Activated T-cell treated with anti-CD3 and anti-CD28 coated beads, Interleukin-2, amount 50 U/mL, for 24 hours (primary cell): ENCODE data around the gene DCAKD.

ENCODE experiments used
- DNase-seq: peaks from one replicate; pipeline ENCODE4 v3.0.0-alpha.2; 2020
- H3K27ac Mint-ChIP-seq: 2 replicates; pipeline ENCODE4 v1.8.0; 2020; ENCODE audit warnings: mild to moderate bottlenecking, mixed read lengths
- H3K27me3 Mint-ChIP-seq: 2 replicates; pipeline ENCODE4 v1.8.0; 2020; ENCODE audit warnings: mixed read lengths
- H3K36me3 Mint-ChIP-seq: 2 replicates; pipeline ENCODE4 v1.8.0; 2020; ENCODE audit warnings: low read depth, mixed read lengths
- H3K4me1 Mint-ChIP-seq: 2 replicates; pipeline ENCODE4 v1.8.0; 2020; ENCODE audit warnings: low read depth, mixed read lengths
- H3K4me3 Mint-ChIP-seq: 2 replicates; pipeline ENCODE4 v1.8.0; 2020; ENCODE audit warnings: mild to moderate bottlenecking, moderate library complexity, mixed read lengths
- H3K9me3 Mint-ChIP-seq: 2 replicates; pipeline ENCODE4 v1.8.0; 2020; ENCODE audit warnings: mixed read lengths

Gene DCAKD

DNA sequence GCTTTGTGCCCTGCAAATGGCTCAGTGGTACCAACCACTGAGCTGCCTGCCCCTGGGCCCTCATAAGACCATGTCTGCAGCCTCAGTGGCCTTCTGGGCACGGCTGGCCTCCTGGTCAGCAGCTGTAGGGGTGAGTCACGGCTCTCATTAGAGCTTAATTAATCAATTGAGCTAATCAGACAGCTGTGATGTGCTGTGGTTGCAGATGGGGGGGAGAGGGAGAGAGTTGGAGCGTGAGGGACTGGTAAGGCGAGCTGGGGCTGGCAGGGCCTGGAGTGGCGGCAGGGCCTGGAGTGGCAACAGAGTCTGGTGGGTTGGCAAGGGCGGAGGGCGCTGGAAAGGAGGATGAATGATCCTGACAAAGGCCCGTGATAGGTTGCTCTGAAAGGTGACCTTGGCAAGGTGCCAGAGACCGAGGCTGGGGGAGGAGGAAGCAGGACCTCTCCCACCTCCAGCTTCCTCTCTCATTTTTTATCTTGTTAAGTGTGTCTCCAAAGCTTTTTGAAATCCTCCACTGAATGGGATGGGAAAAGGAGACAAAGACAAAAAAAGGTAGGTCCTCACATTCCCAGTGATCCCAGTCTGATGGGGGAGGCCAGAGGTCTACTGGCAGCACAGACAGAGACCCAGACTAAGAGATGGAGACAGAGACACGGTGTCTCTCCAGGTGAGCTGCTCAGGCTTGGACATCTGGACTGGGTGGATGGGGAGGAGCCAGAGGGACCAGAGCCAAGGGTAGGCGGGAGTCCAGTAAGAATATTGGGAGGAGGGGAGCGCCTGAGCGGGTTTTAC, 41.6 kb downstream of the DCAKD start:
- H3K27ac Mint-ChIP-seq = no peak overlapping the region
- H3K9me3 Mint-ChIP-seq = no peaks in the 10 kb centered on the region
- no peak for DNase-seq
- H3K4me3 Mint-ChIP-seq = no peak overlapping the region
- H3K27me3 Mint-ChIP-seq = peaks cover 20% of the 10 kb centered on the region
- H3K36me3 Mint-ChIP-seq = no peaks in the 10 kb centered on the region
- H3K4me1 Mint-ChIP-seq = no peaks in the 10 kb centered on the region

DNA sequence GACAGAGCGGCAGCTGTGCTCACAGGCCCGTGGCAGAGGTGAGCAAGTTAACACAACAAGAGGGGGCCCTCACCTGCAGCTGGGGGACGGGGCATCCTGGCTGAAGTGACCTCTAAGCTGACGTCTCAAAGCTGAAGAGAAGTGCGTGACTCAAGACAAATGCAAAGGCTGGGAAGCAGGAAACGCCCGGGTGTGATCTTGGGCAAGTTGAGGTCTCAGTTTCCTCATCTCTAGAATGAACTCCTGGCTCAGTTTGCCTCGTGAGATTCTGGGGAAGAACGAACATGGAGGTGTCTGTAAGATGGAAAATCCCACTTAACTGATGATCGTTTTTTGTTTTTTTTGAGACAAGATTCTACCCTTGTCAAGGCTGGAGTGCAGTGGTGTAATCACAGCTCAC, 43.2 kb downstream of the DCAKD start:
- Mint-ChIP-seq H3K9me3 (no peaks in the 10 kb centered on the region), H3K27ac (no peak overlapping the region), H3K27me3 (peaks cover 25% of the 10 kb centered on the region), H3K4me3 (no peak overlapping the region), H3K36me3 (no peaks in the 10 kb centered on the region), H3K4me1 (no peaks in the 10 kb centered on the region)
- DNase-seq = no peak

DNA sequence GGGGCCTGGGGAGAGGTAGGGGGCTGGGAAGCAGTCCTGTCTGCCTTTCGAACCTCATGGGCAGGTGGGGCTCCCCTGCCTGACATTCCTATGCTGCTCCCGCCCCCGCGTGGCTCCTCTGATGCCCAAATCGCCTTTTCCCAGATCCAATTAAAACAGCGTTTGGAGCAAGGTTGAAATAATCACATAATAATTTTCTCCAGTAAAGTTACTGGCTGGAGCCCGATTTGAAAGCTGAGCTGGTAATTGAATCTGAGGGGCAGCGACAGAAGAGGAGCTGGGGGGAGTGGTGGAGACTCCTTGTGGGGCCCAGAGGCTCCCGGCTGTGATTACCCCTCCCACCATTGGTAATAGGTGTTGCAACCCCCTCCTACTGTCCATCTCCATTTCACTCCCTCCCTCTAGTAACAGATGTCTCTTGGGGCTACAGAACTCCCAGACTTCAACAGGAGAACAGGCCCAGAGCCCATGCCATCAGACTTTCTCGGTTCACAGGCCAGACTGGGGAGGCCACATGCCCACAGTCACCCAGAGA, 44.4 kb downstream of the DCAKD start:
- Mint-ChIP-seq H3K27ac (no peak overlapping the region), H3K4me3 (no peak overlapping the region), H3K4me1 (no peaks in the 10 kb centered on the region), H3K9me3 (no peaks in the 10 kb centered on the region), H3K36me3 (no peaks in the 10 kb centered on the region), H3K27me3 (peaks cover 25% of the 10 kb centered on the region)
- DNase-seq = no peak

DNA sequence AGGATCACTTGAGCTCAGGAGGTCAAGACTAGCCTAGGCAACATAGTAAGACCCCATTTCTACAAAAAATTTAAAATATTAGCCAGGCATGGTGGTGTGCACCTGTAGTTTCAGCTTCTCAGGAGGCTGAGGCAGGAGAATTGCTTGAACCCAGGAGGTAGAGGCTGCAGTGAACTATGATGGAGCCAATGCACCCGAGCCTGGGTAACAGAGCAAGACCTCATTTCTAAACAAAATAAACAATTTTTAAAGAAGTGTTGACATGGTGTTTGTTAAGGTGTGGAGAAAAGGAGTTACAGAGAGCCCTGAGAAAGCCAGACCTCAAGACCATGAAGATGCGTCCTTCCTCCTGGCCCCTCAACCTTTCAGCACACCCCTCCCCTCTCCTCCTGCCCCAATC, 45.7 kb downstream of the DCAKD start:
- Mint-ChIP-seq H3K27ac (no peak overlapping the region), H3K36me3 (no peaks in the 10 kb centered on the region), H3K9me3 (no peaks in the 10 kb centered on the region), H3K4me3 (no peak overlapping the region), H3K4me1 (no peaks in the 10 kb centered on the region), H3K27me3 (peaks cover 25% of the 10 kb centered on the region)
- no peak for DNase-seq

DNA sequence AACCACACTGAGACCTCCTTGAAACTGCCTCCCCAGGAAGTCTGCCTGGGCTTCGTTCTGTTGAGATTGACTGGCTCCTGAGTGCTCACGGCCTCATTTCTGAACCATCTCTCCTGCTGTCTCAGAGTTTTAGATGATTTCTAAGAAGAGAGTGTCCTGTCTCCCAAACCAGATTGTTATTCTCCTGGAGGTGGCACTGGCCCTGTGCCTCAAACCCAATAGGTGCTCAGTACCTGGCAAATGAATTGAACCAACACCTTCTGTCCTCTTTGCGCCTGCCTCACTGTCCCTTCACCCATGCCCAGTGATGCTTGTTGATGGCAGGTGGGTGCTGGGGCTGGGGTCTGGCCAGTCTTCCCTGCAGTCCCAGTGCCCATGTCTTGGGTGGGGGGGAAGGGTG, 47.0 kb downstream of the DCAKD start:
- no peak for DNase-seq
- H3K4me3 Mint-ChIP-seq = no peak overlapping the region
- H3K27ac Mint-ChIP-seq = no peak overlapping the region
- H3K27me3 Mint-ChIP-seq = peaks cover 19% of the 10 kb centered on the region
- H3K36me3 Mint-ChIP-seq = no peaks in the 10 kb centered on the region
- H3K9me3 Mint-ChIP-seq = peaks cover 5% of the 10 kb centered on the region
- no peaks in the 10 kb centered on the region for H3K4me1 Mint-ChIP-seq

DNA sequence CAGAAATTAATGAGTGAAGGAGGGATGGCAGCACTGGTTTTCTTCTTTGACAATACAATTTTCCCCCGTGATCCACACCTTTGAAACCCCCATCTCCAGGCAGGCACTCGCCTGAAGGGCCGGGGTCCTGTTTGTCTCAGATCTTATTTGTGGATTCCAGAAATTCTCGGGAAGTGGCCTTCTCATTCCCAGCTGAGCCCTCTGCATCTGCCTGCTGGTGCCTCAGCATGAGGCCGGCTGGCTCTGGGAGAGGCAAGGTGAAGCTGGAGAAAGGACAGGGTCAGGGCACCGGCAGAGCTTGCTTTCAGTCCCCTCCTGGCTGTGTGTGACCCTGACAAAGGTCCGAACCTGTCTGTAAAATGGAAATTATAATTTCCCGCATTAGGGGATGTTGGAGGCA, 47.6 kb downstream of the DCAKD start:
- no peaks in the 10 kb centered on the region for H3K4me1 Mint-ChIP-seq
- H3K27ac Mint-ChIP-seq = no peak overlapping the region

DNA sequence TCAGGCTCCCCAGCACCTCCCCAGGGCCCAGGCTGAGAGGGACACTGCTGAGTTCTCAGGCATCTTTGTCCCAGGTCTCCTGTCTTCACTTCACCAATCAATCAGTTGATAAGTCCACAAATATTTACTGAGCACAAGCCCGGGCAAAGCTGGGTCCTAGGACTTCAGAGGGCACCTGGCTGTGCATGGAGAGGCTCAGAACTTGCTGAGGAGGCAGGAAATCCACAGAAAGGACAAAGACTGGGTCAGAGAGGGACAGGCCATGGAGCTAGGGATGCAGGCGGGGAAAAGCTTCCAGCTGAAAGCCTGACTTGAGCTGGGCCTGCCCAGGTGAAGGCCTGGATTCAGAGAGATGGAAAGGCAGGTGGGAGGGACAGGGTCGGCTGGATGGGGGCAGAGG, 50.1 kb downstream of the DCAKD start:
- Mint-ChIP-seq H3K9me3 (peaks cover 10% of the 10 kb centered on the region), H3K36me3 (no peaks in the 10 kb centered on the region)

More for the DNA sequence above, 47.6 kb downstream of the DCAKD start:
- DNase-seq = no peak
- Mint-ChIP-seq H3K4me3 (no peak overlapping the region), H3K27me3 (peaks cover 19% of the 10 kb centered on the region), H3K9me3 (peaks cover 10% of the 10 kb centered on the region), H3K36me3 (no peaks in the 10 kb centered on the region)

DNA sequence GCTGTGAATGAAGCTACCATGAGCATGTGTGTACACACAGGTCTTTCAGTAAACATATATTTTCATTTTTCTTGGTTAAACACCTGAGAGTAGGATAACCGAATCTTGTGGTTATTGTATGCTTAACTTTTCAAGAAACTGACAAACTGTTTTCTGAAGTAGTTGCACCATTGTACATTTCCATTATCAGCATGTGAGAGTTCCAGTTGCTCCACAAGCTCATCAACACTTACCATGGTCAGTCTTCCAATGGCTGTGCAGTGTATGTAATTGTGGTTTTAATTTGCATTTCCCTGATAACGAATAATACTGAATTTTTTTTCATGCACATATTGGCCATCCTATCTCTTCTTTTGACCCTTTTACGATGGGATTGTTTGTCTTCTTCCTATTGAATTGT, 52.0 kb downstream of the DCAKD start:
- Mint-ChIP-seq H3K4me1 (no peaks in the 10 kb centered on the region), H3K9me3 (peaks cover 10% of the 10 kb centered on the region), H3K36me3 (no peaks in the 10 kb centered on the region), H3K4me3 (no peak overlapping the region), H3K27ac (no peak overlapping the region), H3K27me3 (peaks cover 18% of the 10 kb centered on the region)
- no peak for DNase-seq

More for the DNA sequence above, 50.1 kb downstream of the DCAKD start:
- peaks cover 14% of the 10 kb centered on the region for H3K27me3 Mint-ChIP-seq
- H3K4me1 Mint-ChIP-seq = no peaks in the 10 kb centered on the region
- no peak overlapping the region for H3K27ac Mint-ChIP-seq
- H3K4me3 Mint-ChIP-seq = no peak overlapping the region
- no peak for DNase-seq

DNA sequence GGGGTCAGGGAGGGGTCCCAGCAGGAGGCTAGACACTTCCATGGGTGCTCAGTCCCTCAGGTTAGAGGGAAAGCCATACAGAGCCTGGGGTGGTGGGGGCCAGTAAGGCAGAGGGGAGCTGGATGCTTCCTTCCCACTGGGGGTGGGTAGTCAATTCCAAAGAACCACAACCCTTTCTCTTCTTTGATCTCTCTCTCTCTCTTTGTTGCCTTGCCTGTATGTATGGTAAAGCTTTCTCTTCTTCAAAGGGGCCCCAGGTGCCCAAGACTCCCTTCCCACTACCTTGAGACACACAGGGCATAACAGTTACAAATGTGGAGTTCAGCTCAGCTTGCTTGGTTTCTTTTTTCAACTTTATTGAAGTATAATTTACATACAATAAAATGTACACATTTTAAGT, 52.8 kb downstream of the DCAKD start:
- Mint-ChIP-seq H3K36me3 (no peaks in the 10 kb centered on the region), H3K27me3 (peaks cover 14% of the 10 kb centered on the region), H3K9me3 (peaks cover 10% of the 10 kb centered on the region), H3K4me1 (no peaks in the 10 kb centered on the region), H3K4me3 (no peak overlapping the region), H3K27ac (no peak overlapping the region)
- no peak for DNase-seq

DNA sequence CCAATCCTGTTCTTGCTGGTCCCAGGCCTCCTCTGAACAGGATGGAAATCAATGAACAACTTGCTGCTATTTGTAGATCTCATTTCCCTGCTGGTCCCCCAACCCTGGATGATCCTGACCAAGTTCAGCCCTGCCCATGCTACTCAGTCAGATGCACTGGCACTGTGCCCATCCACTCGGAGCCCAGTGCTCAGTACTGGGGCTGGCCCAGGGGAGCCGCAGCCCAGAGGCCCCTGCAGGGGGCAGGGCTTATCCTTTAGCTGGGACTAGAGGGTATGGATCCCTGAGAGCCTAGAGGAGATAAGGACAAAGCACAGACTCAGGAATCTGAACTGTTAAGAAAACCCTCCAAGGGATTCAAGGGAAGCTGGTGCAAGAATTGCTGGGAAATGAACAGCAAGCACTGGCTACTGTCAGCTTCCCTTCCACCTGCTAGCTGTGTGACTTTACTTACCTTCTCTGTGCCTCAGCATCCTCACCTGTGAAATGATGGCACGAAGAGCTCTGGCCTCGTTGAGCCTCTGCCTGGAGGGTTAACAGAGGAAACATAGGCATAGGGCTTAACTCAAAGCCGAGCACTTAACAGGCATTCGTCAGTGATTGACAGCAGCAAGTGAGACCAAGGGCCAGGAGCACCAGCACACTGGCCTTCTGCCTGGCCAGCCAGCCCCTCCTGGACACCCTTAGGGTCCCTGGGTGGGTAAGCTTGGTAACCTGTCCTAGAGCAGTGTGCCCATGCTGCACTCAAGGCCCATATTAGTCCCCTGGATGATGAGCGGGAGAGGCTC, 53.5 kb downstream of the DCAKD start:
- no peak overlapping the region for H3K27ac Mint-ChIP-seq
- no peaks in the 10 kb centered on the region for H3K4me1 Mint-ChIP-seq
- H3K4me3 Mint-ChIP-seq = no peak overlapping the region
- peaks cover 10% of the 10 kb centered on the region for H3K9me3 Mint-ChIP-seq
- DNase-seq = no peak
- H3K27me3 Mint-ChIP-seq = peaks cover 14% of the 10 kb centered on the region
- H3K36me3 Mint-ChIP-seq = no peaks in the 10 kb centered on the region

DNA sequence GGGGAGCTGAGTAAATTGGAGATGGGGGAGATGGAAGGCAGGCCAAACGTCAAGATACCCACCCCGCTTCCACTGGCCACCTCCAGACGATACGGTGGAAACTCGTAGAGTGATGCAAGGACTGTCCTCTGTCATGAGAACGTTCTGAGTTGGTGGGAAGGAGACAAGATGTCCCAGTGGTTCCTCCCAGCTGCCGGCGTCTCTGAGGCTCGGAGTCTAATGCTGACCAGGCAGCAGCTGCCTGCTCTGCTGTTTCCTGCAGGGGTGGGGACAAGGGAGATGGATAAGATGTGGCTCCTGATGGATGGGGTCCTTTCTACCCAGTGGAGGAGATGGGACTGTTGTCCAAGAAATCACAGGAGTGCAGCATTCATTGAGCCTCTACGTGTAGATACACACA, 55.1 kb downstream of the DCAKD start:
- peaks cover 10% of the 10 kb centered on the region for H3K9me3 Mint-ChIP-seq
- no peak overlapping the region for H3K27ac Mint-ChIP-seq
- no peaks in the 10 kb centered on the region for H3K36me3 Mint-ChIP-seq
- H3K4me3 Mint-ChIP-seq = no peak overlapping the region
- H3K4me1 Mint-ChIP-seq = no peaks in the 10 kb centered on the region
- H3K27me3 Mint-ChIP-seq = peaks cover 14% of the 10 kb centered on the region
- DNase-seq = no peak

DNA sequence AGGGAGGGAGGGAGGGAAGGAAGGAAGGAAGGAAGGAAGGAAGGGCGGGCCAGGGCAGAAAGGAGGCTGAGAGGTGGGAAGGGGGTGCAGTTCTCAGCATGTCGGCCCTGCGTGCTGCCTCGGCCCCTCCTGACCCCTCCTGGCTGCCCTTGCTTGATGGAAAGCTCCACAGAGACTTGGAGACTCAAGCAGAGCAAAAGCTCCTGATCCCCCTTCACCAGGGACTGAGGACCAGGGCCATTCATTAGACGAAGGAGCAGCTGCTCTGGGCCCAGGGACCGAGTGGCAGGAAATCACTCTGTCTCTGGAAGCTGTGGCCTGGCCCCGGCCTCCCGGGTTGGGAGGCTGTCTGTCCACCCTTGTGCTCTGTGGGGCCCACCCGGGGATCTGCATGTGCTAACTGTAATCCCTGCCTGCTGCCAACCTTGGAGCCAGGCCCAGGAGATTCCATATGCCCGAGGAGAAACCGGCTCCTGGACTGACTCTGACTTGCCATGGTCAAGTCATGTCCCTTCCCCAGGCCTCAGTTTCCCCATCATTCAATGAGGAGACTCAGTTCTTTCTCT, 55.9 kb downstream of the DCAKD start:
- peaks cover 16% of the 10 kb centered on the region for H3K27me3 Mint-ChIP-seq
- no peaks in the 10 kb centered on the region for H3K36me3 Mint-ChIP-seq
- no peak overlapping the region for H3K27ac Mint-ChIP-seq
- H3K9me3 Mint-ChIP-seq = peaks cover 10% of the 10 kb centered on the region
- H3K4me3 Mint-ChIP-seq = no peak overlapping the region
- no peaks in the 10 kb centered on the region for H3K4me1 Mint-ChIP-seq
- DNase-seq = no peak

DNA sequence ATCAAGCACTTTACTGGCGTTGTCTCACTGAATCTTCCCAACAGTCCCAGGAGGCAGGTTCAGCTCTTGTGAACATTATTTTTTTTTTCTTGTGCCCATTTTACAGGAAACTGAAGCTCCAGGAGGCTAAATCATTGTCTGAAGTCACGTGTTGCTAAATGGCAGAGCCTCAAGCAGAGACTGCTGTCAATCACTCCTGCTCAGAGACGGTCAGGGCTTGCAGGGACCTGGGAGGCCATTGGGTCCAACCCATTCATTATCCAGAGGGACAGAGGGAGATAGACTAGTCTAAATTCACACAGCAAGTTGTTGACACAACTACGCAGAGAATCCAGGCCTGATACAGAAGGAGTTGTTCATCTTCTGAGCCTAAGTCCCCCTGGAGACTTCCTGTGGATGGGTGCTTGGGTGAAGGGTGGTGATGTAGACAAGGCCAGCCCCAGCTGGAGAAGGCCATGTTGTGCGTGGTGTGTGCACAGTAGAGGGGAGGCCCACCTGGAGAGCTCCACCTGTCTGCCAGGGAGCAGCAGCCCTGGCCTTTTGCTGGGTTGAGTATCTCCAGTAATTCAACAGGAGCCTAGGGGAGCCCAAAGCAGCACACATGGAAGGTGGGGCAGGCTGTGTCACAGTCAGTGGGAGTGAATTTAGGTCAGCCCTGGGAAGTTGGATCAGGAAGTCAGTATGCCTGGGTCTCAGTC, 59.0 kb downstream of the DCAKD start:
- no peaks in the 10 kb centered on the region for H3K9me3 Mint-ChIP-seq
- H3K27ac Mint-ChIP-seq = no peak overlapping the region
- H3K4me1 Mint-ChIP-seq = peaks cover 6% of the 10 kb centered on the region
- no peak overlapping the region for H3K4me3 Mint-ChIP-seq
- no peak for DNase-seq
- peaks cover 39% of the 10 kb centered on the region for H3K27me3 Mint-ChIP-seq
- no peaks in the 10 kb centered on the region for H3K36me3 Mint-ChIP-seq

DNA sequence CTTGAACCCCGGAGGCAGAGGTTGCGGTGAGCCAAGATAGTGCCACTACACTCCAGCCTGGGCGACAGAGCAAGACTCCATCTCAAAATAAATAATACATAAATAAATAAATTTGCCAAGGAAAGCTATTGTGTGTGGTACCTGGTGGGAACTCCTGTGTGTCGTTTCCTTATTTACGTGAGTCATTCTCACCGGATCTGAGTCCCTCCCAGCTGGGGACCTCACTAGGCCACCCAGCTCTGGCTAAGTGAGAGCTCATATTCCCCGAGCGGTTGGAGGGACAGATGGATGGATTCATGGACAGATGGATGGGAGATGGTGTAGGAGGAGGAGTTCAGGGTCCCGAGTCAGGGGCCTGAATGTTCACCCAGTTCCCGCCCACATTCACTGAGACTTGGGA, 60.4 kb downstream of the DCAKD start:
- no peaks in the 10 kb centered on the region for H3K9me3 Mint-ChIP-seq
- no peak overlapping the region for H3K27ac Mint-ChIP-seq
- peaks cover 42% of the 10 kb centered on the region for H3K27me3 Mint-ChIP-seq
- DNase-seq = no peak
- peaks cover 8% of the 10 kb centered on the region for H3K4me1 Mint-ChIP-seq
- H3K4me3 Mint-ChIP-seq = no peak overlapping the region
- H3K36me3 Mint-ChIP-seq = no peaks in the 10 kb centered on the region
